ENCODE data around the gene PCBP4.
"Not testable (repeated sequence)": the region's sequence is repeated elsewhere in the genome, so short reads cannot be mapped to it uniquely, and the experiment has no call there.

PCBP4 gene

GRCh38 chr3:51937611-51938450, 29.4 kb downstream of the PCBP4 start:
- no peak for DNase-seq

- DNase-seq, result no peak
Measured at GRCh38 chr3:51937014-51937413, 30.2 kb downstream of the PCBP4 start.

- DNase-seq, result no peak
Measured at GRCh38 chr3:51935886-51936755, 31.1 kb downstream of the PCBP4 start.

- no peak for DNase-seq
Measured at GRCh38 chr3:51934991-51935885, 32.0 kb downstream of the PCBP4 start.

- DNase-seq, result no peak
Measured at GRCh38 chr3:51934139-51934850, 33.0 kb downstream of the PCBP4 start.

GRCh38 chr3:51933471-51934138, 33.6 kb downstream of the PCBP4 start:
- no peak for DNase-seq

- DNase-seq, result no peak
Measured at GRCh38 chr3:51932471-51933370, 34.5 kb downstream of the PCBP4 start.

GRCh38 chr3:51931756-51932155, 35.5 kb downstream of the PCBP4 start:
- DNase-seq, result no peak

GRCh38 chr3:51930439-51930838, 36.8 kb downstream of the PCBP4 start:
- no peak for DNase-seq

- no peak for DNase-seq
Measured at GRCh38 chr3:51929420-51930003, 37.7 kb downstream of the PCBP4 start.

- DNase-seq, result not testable (repeated sequence)
Measured at GRCh38 chr3:51928981-51929380, 38.3 kb downstream of the PCBP4 start.

GRCh38 chr3:51928438-51928837, 38.8 kb downstream of the PCBP4 start:
- no peak for DNase-seq

GRCh38 chr3:51927061-51927977, 39.9 kb downstream of the PCBP4 start:
- DNase-seq, result no peak

- DNase-seq, result no peak
Measured at GRCh38 chr3:51921081-51921578, 46.1 kb downstream of the PCBP4 start.

GRCh38 chr3:51916418-51916817, 50.8 kb downstream of the PCBP4 start:
- no peak for DNase-seq

- no peak for DNase-seq
Measured at GRCh38 chr3:51908026-51908425, 59.2 kb downstream of the PCBP4 start.

Measured in NCI-H1694 (cell line).